Ovary (tissue), 9 donors: ENCODE data around the gene IHH. TPM values are rescaled to one million over a fixed set of nuclear protein-coding genes. Genes with fewer than 3 reads are reported as not detected.

ENCODE experiments used
- DNase-seq, 5 donors: peaks; one replicate each; pipeline ENCODE4 v3.0.0-alpha.2; 2019 to 2020
- H3K27ac ChIP-seq, 2 donors: fragments of 200-600 bp; one replicate each; pipeline versions ENCODE4 v1.5.1 to v1.8.0; 2019 to 2022
- H3K27me3 ChIP-seq: fragments of 200-600 bp; one replicate; pipeline ENCODE4 v1.8.0; 2022
- H3K36me3 ChIP-seq: fragments of 200-600 bp; sonication (generic); one replicate; pipeline ENCODE4 v1.5.1; 2019
- H3K4me1 ChIP-seq: one replicate; pipeline ENCODE4 v1.8.1; 2013; ENCODE audit warnings: mild to moderate bottlenecking, moderate library complexity; ENCODE audit not compliant: insufficient read depth
- H3K4me3 ChIP-seq: fragments of 200-600 bp; sonication (generic); one replicate; pipeline ENCODE4 v1.5.1; 2017
- H3K9me3 ChIP-seq, 2 donors: fragments of 200-600 bp in 1 of 2; sonication (generic) in 1 of 2; one replicate each; pipeline versions ENCODE4 v1.5.1 to v1.8.1; 2013 to 2019; ENCODE audit warnings: mild to moderate bottlenecking in 1 of 2, moderate library complexity in 1 of 2
- EP300 ChIP-seq: sonication (generic); formaldehyde crosslinking; IDR thresholded peaks from one replicate; pipeline ENCODE4 v1.6.1; 2017; ENCODE audit warnings: antibody characterized with exemption
- POLR2A ChIP-seq: fragments of 450-650 bp; IDR thresholded peaks from one replicate; pipeline ENCODE4 v1.6.1; 2017; ENCODE audit warnings: antibody characterized with exemption, mild to moderate bottlenecking, moderate library complexity
- WGBS, 3 donors: extraction: QIAGEN DNeasy Blood & Tissue Kit in 1 of 3; methylation state at CpG; one replicate each; pipeline versions ENCODE4 v1.1.5 to v1.1.7; 2013 to 2017; 5-methylcytosine and 5-hydroxymethylcytosine counted together
- intact Hi-C, 4 donors: fragments of 100-400 bp; cut with DNase I; formaldehyde crosslinking; loops; one replicate each; pipeline versions ENCODE4 v1.11.0 to v1.15.1; 2022 to 2023
- polyA plus RNA-seq, 2 donors: library from polyadenylated mRNA; stranded (reverse); fragments of 200-250 nt in 1 of 2; fragments of 350-450 nt in 1 of 2; fragmentation: Illumina TruSeq in 1 of 2; extraction: RNeasy Lipid Tissue Mini Kit (QIAGEN cat#74804) in 1 of 2; gene quantifications; one replicate each; pipeline ENCODE4 v1.2.3, GENCODE V29; 2013 to 2014
- total RNA-seq, 7 donors: library from RNA; depleted of rRNA in 2 of 7; stranded (reverse); fragments of >200 nt in 2 of 7; fragmentation: NEBNext Ultra II Directional in 3 of 7; extraction: Animal tissue kit (Norgen Biotek cat#: 25700) in 3 of 7; gene quantifications; one replicate each; pipeline versions ENCODE4 v1.1.0 to v1.2.4, GENCODE V29; 2016 to 2023
- TF ChIP-seq, protein P1 (sequence below), 3 donors: fragments of 450-650 bp in 2 of 3; fragments of 200-600 bp in 1 of 3; IDR thresholded peaks; one replicate each; pipeline versions ENCODE4 v1.5.1 to v1.8.0; 2016 to 2022; ENCODE audit warnings: antibody characterized with exemption in 3 of 3, mild to moderate bottlenecking in 1 of 3
- donor health status: DM: no; HTN: no; CAD: no; lungs with moderate emphysema.
- donor health status: DM: no; HTN: no; CAD: no.
- donor health status: Bipolar disorder and iron deficiency.
- donor health status: DM: yes; HTN: yes; CAD: no.
- donor health status: DM: no; HTN: no; CAD: no.
- donor health status: DM: yes; HTN: yes; CAD: no.

Gene IHH
- total and polyA plus RNA-seq, 9 donors: 0.12 to 1.6 (median 0.36) TPM; not detected in 4

GRCh38 chr2:219042157-219042556 is 18.6 kb downstream of the IHH start:
- intact Hi-C loops: no loop called here
- WGBS, 3 donors: 74 to 78% (median 75%) methylated on average over 4 of the region's 4 CpGs
- Histone ChIP-seq H3K4me3 (no peak overlapping the region), H3K9me3 (no peaks in the 10 kb centered on the region), H3K27me3 (no peaks in the 10 kb centered on the region), H3K4me1 (no peaks in the 10 kb centered on the region), H3K36me3 (no peaks in the 10 kb centered on the region), H3K27ac (no peak overlapping the region)
- DNase-seq: no peak
- TF ChIP-seq, protein P1, sequence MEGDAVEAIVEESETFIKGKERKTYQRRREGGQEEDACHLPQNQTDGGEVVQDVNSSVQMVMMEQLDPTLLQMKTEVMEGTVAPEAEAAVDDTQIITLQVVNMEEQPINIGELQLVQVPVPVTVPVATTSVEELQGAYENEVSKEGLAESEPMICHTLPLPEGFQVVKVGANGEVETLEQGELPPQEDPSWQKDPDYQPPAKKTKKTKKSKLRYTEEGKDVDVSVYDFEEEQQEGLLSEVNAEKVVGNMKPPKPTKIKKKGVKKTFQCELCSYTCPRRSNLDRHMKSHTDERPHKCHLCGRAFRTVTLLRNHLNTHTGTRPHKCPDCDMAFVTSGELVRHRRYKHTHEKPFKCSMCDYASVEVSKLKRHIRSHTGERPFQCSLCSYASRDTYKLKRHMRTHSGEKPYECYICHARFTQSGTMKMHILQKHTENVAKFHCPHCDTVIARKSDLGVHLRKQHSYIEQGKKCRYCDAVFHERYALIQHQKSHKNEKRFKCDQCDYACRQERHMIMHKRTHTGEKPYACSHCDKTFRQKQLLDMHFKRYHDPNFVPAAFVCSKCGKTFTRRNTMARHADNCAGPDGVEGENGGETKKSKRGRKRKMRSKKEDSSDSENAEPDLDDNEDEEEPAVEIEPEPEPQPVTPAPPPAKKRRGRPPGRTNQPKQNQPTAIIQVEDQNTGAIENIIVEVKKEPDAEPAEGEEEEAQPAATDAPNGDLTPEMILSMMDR (IDR thresholded peaks at IDR 0.05): no peak
- no peak for TF ChIP-seq POLR2A

DNA sequence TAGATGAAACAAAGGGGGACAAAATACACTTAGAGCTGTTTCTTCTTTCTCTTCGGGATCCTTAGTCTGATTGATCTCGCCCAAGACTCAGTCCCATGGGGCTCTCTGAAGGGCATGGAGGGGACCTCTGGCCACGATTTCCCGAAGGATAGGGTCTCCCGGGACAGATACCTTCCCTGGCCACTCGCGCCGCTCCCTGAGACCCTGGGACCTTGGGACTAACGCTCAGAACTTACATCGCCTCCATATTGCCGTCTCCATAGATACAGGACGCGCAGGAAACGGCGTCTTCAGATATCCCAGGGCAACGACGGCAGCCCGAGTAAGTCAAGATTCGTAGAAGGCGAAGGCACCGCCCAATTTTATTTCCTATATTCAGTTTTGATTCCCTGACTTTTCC is 19.5 kb downstream of the IHH start, which contains the start of gene CFAP65:
CFAP65 (minus strand) TSS at position 265 of the 400 bp plus-strand sequence. CDS start 2,468 bp downstream, outside the sequence.
- no peak within 1 kb of the TSS for H3K27ac ChIP-seq
- peak in 1 of 5 donors; percentile 59 for DNase-seq
- H3K4me3 ChIP-seq: no peak within 1 kb of the TSS
- no peaks in the 10 kb centered on the region for H3K36me3 ChIP-seq
- WGBS, 3 donors: 1 to 2% (median 1%) methylated on average over 21 of the region's 21 CpGs
- H3K4me1 ChIP-seq: no peaks in the 10 kb centered on the region
- intact Hi-C loops: no loop called here
- no peaks in the 10 kb centered on the region for H3K27me3 ChIP-seq
- no peaks in the 10 kb centered on the region for H3K9me3 ChIP-seq
- TF ChIP-seq EP300: no peak
- TF ChIP-seq POLR2A: no peak
- TF ChIP-seq, protein P1 (IDR thresholded peaks at IDR 0.05): no peak

DNA sequence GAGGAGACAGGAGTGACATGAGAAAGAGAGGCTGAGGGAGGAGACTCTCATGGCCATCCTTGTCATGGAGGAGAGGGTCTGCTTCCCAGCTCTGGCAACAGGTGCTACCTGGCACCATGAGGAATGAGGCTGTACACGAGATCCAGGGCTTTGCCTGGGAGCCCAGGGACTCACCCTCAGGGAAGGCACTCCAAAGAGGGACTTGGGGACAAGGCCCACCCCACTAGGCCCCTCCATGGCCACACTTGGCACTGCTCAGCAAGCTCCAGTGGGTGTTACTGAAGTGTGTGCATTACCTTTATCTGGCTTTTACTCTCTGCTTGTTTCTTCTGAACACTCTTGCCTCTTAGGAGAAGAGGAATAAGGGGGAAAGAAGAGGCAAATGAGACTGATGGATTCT is 22.1 kb downstream of the IHH start:
- H3K4me3 ChIP-seq: no peak overlapping the region
- DNase-seq: no peak
- 0 to 14% (median 3%) methylated on average over 1 of the region's 1 CpG for WGBS, 3 donors
- H3K27ac ChIP-seq: no peak overlapping the region
- H3K9me3 ChIP-seq: no peaks in the 10 kb centered on the region
- H3K36me3 ChIP-seq: no peaks in the 10 kb centered on the region
- TF ChIP-seq, protein P1 (IDR thresholded peaks at IDR 0.05): no peak
- TF ChIP-seq POLR2A (no peak), EP300 (no peak)
- no peaks in the 10 kb centered on the region for H3K4me1 ChIP-seq
- intact Hi-C loops: no loop called here
- no peaks in the 10 kb centered on the region for H3K27me3 ChIP-seq

- H3K4me1 ChIP-seq: no peaks in the 10 kb centered on the region
- no peak overlapping the region for H3K27ac ChIP-seq
- no peaks in the 10 kb centered on the region for H3K9me3 ChIP-seq
- DNase-seq: no peak
- intact Hi-C loops: no loop called here
- H3K27me3 ChIP-seq: no peaks in the 10 kb centered on the region
- TF ChIP-seq, protein P1 (IDR thresholded peaks at IDR 0.05): no peak
- no peak for TF ChIP-seq POLR2A
- TF ChIP-seq EP300: no peak
- no peaks in the 10 kb centered on the region for H3K36me3 ChIP-seq
- H3K4me3 ChIP-seq: no peak overlapping the region
- WGBS, 3 donors: 55 to 68% (median 57%) methylated on average over 7 to 8 of the region's 8 CpGs
Observed at GRCh38 chr2:219037783-219038499, 22.8 kb downstream of the IHH start.
